Germinal center (tissue), 1 donor: ENCODE measurements around the gene OR7A10.
"Not testable (repeated sequence)": the region's sequence is repeated elsewhere in the genome, so short reads cannot be mapped to it uniquely, and the experiment has no call there.

Source experiments
- DNase-seq: peaks from one replicate; pipeline ENCODE4 v3.0.0; 2012; ENCODE audit warnings: mixed read lengths, low spot score

OR7A10 gene

DNA sequence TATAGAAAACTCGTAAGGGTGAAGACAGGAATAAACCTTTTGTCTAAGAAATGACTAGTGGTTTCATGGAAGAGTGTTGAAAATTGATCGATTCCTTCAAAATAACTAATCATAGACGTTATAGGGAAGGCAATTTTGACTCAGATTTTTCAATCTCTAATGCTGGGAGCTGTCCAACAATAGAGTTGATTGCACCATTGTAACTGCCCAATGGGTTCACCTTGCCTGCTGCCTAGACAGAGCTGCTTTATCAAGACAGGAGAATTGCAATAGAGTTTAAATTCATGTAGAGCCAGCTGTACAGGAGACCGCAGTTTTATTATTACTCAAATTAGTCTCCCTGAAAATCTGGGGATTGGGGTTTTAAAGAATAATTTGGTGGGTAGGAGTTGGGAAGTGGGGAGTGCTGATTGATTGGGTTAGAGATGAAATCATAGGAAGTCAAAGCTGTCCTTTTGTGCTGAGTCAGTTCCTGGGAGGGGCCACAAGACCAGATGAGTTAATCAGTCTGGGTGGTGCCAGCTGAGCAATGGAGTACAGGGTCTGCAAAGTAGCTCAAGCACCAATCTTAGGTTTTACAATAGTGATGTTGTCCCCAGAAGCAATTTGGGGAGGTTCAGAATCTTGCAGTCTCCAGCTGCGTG is 53.5 kb downstream of the OR7A10 start:
- no peak for DNase-seq

DNA sequence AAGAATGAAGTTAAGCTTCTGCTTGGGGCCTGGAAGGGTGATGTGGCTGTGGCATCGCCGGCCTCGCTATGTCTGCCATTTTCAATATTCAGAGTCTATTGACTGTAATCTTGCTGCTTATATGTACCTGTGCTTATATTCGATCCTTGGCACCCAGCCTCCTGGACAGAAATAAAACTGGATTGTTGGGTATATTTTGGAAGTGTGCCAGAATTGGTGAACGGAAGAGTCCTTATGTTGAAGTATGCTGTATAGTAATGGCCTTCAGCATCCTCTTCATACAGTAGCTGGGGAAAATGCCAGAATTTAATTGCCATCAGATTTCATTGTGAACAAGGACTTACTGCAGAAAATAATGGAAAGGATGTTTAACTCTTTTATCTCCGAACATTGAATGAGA is 56.5 kb downstream of the OR7A10 start:
- DNase-seq = not testable (repeated sequence)
